Measurements from ENCODE around the gene JAZF1. TPM values are rescaled to one million over a fixed set of nuclear protein-coding genes. Genes with fewer than 3 reads are reported as not detected.

Gene JAZF1
- polyA plus RNA-seq, 3 donors = 12.1 to 18.1 (median 17.2) TPM

GRCh38 chr7:27946351-27946750, 234.2 kb downstream of the JAZF1 start:
- no peak overlapping the region for H3K4me3 Mint-ChIP-seq
- Histone ChIP-seq H3K9me3 (replicated peaks in 1 of 2; ENCODE audit: control insufficient read depth in 1 of 2, insufficient read depth in 1 of 2, low read length in 2 of 2) (no peaks in the 10 kb centered on the region), H3K79me2 (ENCODE audit: insufficient read depth, low read length) (no peaks in the 10 kb centered on the region), H3K27me3 (ENCODE audit: control insufficient read depth in 2 of 2, insufficient read depth in 2 of 2, low read length in 2 of 2) (no peaks in the 10 kb centered on the region), H4K20me1 (ENCODE audit: insufficient read depth, low read length) (peaks cover 88% of the 10 kb centered on the region), H3K4me2 (replicated peaks; ENCODE audit: extremely low read depth, low read length, poor library complexity, severe bottlenecking) (no peak overlapping the region), H3K9ac (ENCODE audit: insufficient read depth, low read length, poor library complexity, severe bottlenecking) (no peak overlapping the region), H2AFZ (ENCODE audit: insufficient read depth, low read depth, low read length, poor library complexity, severe bottlenecking) (no peak overlapping the region), H3K27ac (ENCODE audit: low read depth in 1 of 2, low read length in 2 of 2) (no peak overlapping the region), H3K4me1 (ENCODE audit: control insufficient read depth in 1 of 2, insufficient read depth in 2 of 2, low read length in 2 of 2) (no peaks in the 10 kb centered on the region), H3K36me3 (replicated peaks in 1 of 2; ENCODE audit: control insufficient read depth in 1 of 2, insufficient read depth in 2 of 2, low read length in 2 of 2) (peaks cover 2 to 16% of the 10 kb centered on the region in 2 donors), H3K4me3 (replicated peaks in 1 of 3; ENCODE audit: low read depth in 2 of 3, low read length in 3 of 3) (no peak overlapping the region)
- H3K4me1 Mint-ChIP-seq = peaks cover 5% of the 10 kb centered on the region
- TF ChIP-seq CTCF (IDR thresholded peaks at IDR 0.05) = no peak
- no peak for DNase-seq
- no peak overlapping the region for H3K27ac Mint-ChIP-seq
- no peaks in the 10 kb centered on the region for H3K9me3 Mint-ChIP-seq
- peaks cover 0 to 4% (median 0%) of the 10 kb centered on the region in 3 donors for H3K27me3 Mint-ChIP-seq (ENCODE audit: low read depth in 3 of 3)
- H3K36me3 Mint-ChIP-seq = peaks cover 3 to 9% of the 10 kb centered on the region in 2 donors
- intact Hi-C loops (cut with micrococcal nuclease) = no loop called here
- WGBS (ENCODE audit: insufficient coverage) = 100% methylated on average over 1 of the region's 2 CpGs

GRCh38 chr7:27945058-27945795, 235.4 kb downstream of the JAZF1 start:
- no peaks in the 10 kb centered on the region for H3K4me1 ChIP-seq (ENCODE audit: control insufficient read depth in 1 of 2, insufficient read depth in 2 of 2, low read length in 2 of 2)
- H2AFZ ChIP-seq (ENCODE audit: insufficient read depth, low read depth, low read length, poor library complexity, severe bottlenecking) = no peak overlapping the region
- no peaks in the 10 kb centered on the region for H3K27me3 ChIP-seq (ENCODE audit: control insufficient read depth in 2 of 2, insufficient read depth in 2 of 2, low read length in 2 of 2)
- Mint-ChIP-seq H3K36me3 (peaks cover 6 to 14% of the 10 kb centered on the region in 2 donors), H3K4me3 (no peak overlapping the region), H3K9me3 (peaks cover 0 to under 1% (median 0%) of the 10 kb centered on the region in 7 donors), H3K27me3 (ENCODE audit: low read depth in 3 of 3) (peaks cover 0 to 4% (median 0%) of the 10 kb centered on the region in 3 donors), H3K4me1 (peaks cover 5% of the 10 kb centered on the region), H3K27ac (no peak overlapping the region)
- no peaks in the 10 kb centered on the region for H3K79me2 ChIP-seq (ENCODE audit: insufficient read depth, low read length)
- H3K36me3 ChIP-seq (replicated peaks in 1 of 2; ENCODE audit: control insufficient read depth in 1 of 2, insufficient read depth in 2 of 2, low read length in 2 of 2) = peaks cover 2 to 24% of the 10 kb centered on the region in 2 donors
- H3K9me3 ChIP-seq (replicated peaks in 1 of 2; ENCODE audit: control insufficient read depth in 1 of 2, insufficient read depth in 1 of 2, low read length in 2 of 2) = no peaks in the 10 kb centered on the region
- no peak for TF ChIP-seq CTCF (IDR thresholded peaks at IDR 0.05)
- no peak overlapping the region for H3K4me2 ChIP-seq (replicated peaks; ENCODE audit: extremely low read depth, low read length, poor library complexity, severe bottlenecking)
- intact Hi-C loops (cut with micrococcal nuclease) = no loop called here
- H3K27ac ChIP-seq (ENCODE audit: low read depth in 1 of 2, low read length in 2 of 2) = no peak overlapping the region
- H3K4me3 ChIP-seq (replicated peaks in 1 of 3; ENCODE audit: low read depth in 2 of 3, low read length in 3 of 3) = no peak overlapping the region
- no peak for DNase-seq
- H3K9ac ChIP-seq (ENCODE audit: insufficient read depth, low read length, poor library complexity, severe bottlenecking) = no peak overlapping the region
- H4K20me1 ChIP-seq (ENCODE audit: insufficient read depth, low read length) = peaks cover 82% of the 10 kb centered on the region
- WGBS (ENCODE audit: insufficient coverage) = 97% methylated on average over 7 of the region's 10 CpGs
